GM12801 (cell line): ENCODE data around the gene CXCR5.

Experiments
- CTCF ChIP-seq: IDR thresholded peaks from one replicate; pipeline ENCODE4 v1.5.1; 2011; ENCODE audit warnings: control low read depth; ENCODE audit not compliant: insufficient read length; ENCODE audit errors: extremely low read depth

Gene CXCR5

GRCh38 chr11:118939404-118939915 lies 55.8 kb downstream of the CXCR5 start:
- TF ChIP-seq CTCF = no peak

DNA sequence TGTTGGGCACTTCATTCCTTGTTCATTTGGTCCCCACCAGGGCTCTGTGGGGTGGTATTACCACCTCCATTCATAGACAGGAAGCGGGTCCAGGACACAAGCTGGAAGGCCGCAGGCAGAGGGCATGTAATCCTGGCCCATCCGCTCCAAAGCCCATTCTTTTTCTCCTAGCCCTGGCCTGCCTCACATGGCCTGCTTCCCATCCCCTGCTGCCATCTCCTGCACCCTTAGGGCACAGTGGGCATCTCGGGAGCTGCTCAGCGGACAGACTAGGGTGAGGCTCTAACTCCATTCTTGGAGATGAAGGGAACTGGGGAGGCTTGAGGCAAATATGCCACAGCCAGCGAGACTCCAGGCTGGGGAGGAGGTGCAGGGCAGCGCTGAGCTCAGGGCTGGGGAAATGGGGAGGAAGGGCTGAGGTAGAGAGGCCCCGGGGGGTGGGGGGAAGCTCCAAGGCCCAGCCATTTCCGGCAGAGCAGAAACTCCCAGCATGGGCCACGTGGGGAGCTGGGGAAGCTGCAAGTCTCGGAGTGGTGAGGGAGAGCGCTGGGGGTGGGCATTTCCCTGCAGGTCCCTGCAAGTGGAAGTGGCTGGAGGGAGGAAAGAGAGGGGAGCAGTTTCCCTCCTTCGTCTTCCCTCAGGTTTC lies 56.4 kb downstream of the CXCR5 start:
- no peak for TF ChIP-seq CTCF

GRCh38 chr11:118947091-118947490 lies 63.4 kb downstream of the CXCR5 start:
- no peak for TF ChIP-seq CTCF
